Astrocyte (in vitro differentiated cells and primary cell): ENCODE data around the gene GDE1.

Source experiments
- EZH2 ChIP-seq: IDR thresholded peaks from 2 replicates; pipeline ENCODE4 v1.6.1; 2012; ENCODE audit warnings: mild to moderate bottlenecking, low read length, inconsistent platforms; ENCODE audit not compliant: insufficient read depth
- TF ChIP-seq, protein P1 (sequence below): IDR thresholded peaks from 2 replicates; pipeline ENCODE4 v1.5.1; 2011; ENCODE audit warnings: low read depth, mild to moderate bottlenecking, inconsistent platforms, low read length, moderate library complexity; ENCODE audit not compliant: insufficient read depth

DNA sequence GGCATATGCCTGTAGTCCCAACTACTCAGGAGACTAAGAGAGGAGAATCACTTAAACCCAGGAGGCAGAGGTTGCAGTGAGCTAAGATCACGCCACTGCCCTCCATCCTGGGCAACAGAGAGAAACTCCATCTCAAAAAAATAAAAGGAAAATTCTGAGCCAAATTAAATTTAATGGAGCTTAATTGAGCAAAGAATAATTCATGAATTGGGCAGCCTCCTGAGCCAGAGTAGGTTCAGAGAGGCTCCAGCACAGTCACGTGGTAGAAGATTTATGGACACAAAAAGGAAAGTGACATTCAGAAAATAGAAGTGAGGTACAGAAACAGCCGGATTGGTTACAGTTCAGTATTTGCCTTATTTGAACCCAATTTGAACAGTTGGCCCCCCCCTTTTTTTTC lies 44.5 kb upstream of the GDE1 start:
- TF ChIP-seq EZH2 = no peak
- TF ChIP-seq, protein P1, sequence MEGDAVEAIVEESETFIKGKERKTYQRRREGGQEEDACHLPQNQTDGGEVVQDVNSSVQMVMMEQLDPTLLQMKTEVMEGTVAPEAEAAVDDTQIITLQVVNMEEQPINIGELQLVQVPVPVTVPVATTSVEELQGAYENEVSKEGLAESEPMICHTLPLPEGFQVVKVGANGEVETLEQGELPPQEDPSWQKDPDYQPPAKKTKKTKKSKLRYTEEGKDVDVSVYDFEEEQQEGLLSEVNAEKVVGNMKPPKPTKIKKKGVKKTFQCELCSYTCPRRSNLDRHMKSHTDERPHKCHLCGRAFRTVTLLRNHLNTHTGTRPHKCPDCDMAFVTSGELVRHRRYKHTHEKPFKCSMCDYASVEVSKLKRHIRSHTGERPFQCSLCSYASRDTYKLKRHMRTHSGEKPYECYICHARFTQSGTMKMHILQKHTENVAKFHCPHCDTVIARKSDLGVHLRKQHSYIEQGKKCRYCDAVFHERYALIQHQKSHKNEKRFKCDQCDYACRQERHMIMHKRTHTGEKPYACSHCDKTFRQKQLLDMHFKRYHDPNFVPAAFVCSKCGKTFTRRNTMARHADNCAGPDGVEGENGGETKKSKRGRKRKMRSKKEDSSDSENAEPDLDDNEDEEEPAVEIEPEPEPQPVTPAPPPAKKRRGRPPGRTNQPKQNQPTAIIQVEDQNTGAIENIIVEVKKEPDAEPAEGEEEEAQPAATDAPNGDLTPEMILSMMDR = no peak
